GM10248 (cell line): ENCODE results near the gene ATP6V1D.
"Not testable (repeated sequence)": the region's sequence is repeated elsewhere in the genome, so short reads cannot be mapped to it uniquely, and the experiment has no call there.

Experiments
- CTCF ChIA-PET: fragments of 300-600 bp; sonication (Branson Sonifier 250); formaldehyde crosslinking; extraction: SDS; loops from one replicate; lab custom pipeline; 2021; ENCODE audit warnings: antibody characterized with exemption; lab: Yijun Ruan, JAX
- POLR2A ChIA-PET: fragments of 350-650 bp; sonication (Branson Sonifier 250); formaldehyde crosslinking; extraction: SDS; loops from one replicate; lab custom pipeline; 2020; ENCODE audit warnings: antibody characterized with exemption; lab: Yijun Ruan, JAX
- DNase-seq: peaks from one replicate; pipeline ENCODE4 v3.0.0; 2012; ENCODE audit errors: extremely low spot score
- TF ChIP-seq, protein P1 (sequence below): IDR thresholded peaks from 2 replicates; pipeline ENCODE4 v1.5.1; 2012; ENCODE audit warnings: mild to moderate bottlenecking, low read depth; ENCODE audit errors: extremely low read depth, missing control alignments, control extremely low read depth

ATP6V1D gene

GRCh38 chr14:67335781-67336180 is 23.8 kb downstream of the ATP6V1D start:
- POLR2A ChIA-PET: no interaction called here
- TF ChIP-seq, protein P1, sequence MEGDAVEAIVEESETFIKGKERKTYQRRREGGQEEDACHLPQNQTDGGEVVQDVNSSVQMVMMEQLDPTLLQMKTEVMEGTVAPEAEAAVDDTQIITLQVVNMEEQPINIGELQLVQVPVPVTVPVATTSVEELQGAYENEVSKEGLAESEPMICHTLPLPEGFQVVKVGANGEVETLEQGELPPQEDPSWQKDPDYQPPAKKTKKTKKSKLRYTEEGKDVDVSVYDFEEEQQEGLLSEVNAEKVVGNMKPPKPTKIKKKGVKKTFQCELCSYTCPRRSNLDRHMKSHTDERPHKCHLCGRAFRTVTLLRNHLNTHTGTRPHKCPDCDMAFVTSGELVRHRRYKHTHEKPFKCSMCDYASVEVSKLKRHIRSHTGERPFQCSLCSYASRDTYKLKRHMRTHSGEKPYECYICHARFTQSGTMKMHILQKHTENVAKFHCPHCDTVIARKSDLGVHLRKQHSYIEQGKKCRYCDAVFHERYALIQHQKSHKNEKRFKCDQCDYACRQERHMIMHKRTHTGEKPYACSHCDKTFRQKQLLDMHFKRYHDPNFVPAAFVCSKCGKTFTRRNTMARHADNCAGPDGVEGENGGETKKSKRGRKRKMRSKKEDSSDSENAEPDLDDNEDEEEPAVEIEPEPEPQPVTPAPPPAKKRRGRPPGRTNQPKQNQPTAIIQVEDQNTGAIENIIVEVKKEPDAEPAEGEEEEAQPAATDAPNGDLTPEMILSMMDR: peak; percentile 27
- DNase-seq: no peak
- CTCF ChIA-PET: interaction anchor here (2.8 kb wide), 1 partner anchor 16 kb away, joined by 9 read pairs; no protein-coding TSS in a partner anchor

GRCh38 chr14:67332468-67332867 is 27.1 kb downstream of the ATP6V1D start:
- ChIA-PET CTCF (interaction anchor here (1.5 kb wide), 1 partner anchor 11 kb away, joined by 3 read pairs; no protein-coding TSS in a partner anchor), POLR2A (interaction anchor here (0.5 kb wide), 1 partner anchor 833 kb away, joined by 3 read pairs; no protein-coding TSS in a partner anchor)
- TF ChIP-seq, protein P1: no peak
- no peak for DNase-seq

DNA sequence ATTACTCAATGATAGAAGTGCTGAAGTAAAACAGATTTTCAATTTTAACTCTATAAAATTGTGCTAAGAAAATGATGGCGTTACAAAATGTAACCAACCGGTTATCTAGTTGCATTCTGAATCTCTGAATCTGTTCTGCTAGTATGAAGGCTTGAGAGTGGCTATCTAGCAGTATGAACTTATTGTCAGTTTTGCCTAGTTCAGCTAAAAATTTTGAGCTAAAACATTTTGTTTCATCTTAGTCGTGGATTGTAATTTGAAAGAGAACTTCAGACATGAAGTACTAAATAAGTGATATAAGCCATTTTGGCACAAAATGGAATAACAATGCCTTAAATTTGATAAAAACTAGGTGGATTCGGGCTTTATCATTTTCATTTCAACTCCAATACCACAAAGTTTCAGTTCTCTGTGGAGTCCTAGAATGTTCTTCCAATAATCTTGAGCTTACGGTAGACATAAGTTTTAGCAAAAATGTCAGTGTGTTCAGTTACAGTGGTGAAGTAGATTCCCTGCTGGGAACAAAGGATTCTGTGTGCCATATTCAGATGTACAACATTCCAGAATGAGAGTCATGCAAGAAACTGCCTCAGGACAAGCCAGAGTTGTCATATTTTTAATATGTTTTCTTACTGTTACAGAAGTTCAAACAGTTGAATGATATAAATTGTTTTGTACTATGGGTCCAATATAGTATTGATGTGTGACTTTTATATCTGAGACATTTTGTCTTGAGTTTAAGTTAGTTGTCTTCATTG is 28.1 kb downstream of the ATP6V1D start:
- TF ChIP-seq, protein P1: no peak
- CTCF ChIA-PET: interaction anchor here (1.2 to 1.5 kb wide), 2 partner anchors 10 to 28 kb away, joined by 3 to 4 read pairs; partner anchors contain the start of genes ATP6V1D and EIF2S1
- DNase-seq: no peak
- POLR2A ChIA-PET: no interaction called here

GRCh38 chr14:67329666-67330065 is 29.9 kb downstream of the ATP6V1D start:
- CTCF ChIA-PET: not testable (repeated sequence)

GRCh38 chr14:67319142-67319541 is 40.5 kb downstream of the ATP6V1D start:
- ChIA-PET POLR2A (no interaction called here), CTCF (interaction anchor here (1.0 to 1.8 kb wide), 5 partner anchors 10 to 972 kb away, joined by 3 to 9 read pairs (median 3); partner anchors contain the start of genes ATP6V1D and EIF2S1)
- DNase-seq: no peak
- TF ChIP-seq, protein P1: no peak

More at GRCh38 chr14:67329666-67330065, 29.9 kb downstream of the ATP6V1D start:
- DNase-seq, POLR2A ChIA-PET: not testable (repeated sequence)

GRCh38 chr14:67317822-67318221 is 41.8 kb downstream of the ATP6V1D start:
- DNase-seq: no peak
- POLR2A ChIA-PET: no interaction called here
- CTCF ChIA-PET: interaction anchor here (1.7 kb wide), 1 partner anchor 12 kb away, joined by 3 read pairs; no protein-coding TSS in a partner anchor
- TF ChIP-seq, protein P1: no peak

DNA sequence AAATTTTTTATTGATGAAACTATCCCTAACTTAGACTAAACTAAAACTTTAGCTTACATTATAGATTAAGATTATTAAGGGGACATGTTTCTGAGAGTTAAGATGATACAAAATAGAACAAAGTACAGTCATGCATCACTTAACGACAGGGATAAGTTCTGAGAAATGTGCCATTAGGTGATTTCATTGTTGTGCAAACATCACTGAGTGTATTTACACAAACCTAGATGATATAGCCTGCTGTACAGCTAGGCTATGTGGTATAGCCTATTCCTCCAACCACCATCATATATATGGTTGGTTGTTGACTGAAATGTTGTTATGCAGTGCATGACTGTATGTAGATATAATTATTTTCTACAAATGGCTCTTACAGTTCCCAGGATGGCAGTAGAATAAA is 46.5 kb downstream of the ATP6V1D start:
- TF ChIP-seq, protein P1: no peak
- ChIA-PET CTCF (no interaction called here), POLR2A (no interaction called here)
- DNase-seq: no peak
